ENCODE measurements around the gene ARHGEF16. TPM values are rescaled to one million over a fixed set of nuclear protein-coding genes. Genes with fewer than 3 reads are reported as not detected.

Gene ARHGEF16
- total and polyA plus RNA-seq, 3 experiments from 2014 or later: 0.06 TPM; not detected in 2

DNA sequence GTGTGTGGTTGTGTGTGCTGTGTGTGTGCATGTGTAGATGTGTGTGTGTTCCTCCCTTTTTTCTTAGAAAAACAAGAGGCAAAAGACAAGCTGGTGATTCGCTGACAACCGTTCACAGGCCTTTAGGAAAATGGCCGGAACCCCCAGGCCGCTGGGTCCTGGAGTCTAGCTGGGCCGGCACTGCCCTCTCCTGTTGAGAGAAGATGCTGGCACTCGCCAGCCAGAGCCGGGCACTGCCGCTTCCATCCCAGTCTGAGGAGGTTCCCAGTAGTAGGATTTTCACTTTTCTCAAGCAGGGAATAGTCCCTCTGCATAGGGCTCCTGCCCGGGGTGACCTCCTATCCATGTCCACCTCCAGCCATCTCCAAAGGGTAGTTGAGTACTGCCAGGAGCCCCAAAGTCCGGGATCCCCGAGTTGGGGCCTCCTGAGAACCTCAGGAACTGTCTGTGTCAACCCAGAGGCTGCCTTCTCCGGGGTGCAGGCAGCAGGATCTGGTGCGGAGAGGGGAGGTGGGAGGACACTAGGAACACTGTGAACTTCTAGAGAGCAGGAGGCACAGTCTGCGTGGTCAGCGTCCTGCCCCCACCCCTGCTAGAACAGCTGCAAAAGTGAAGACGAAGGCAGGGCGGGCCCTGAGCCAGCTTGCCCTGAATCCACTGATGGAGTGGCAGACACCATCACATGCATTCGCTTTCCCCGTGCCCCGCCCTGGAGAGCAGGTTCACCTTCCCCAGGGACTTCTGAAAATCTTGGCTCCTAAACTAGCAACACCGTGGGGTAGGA lies 44.1 kb upstream of the ARHGEF16 start:
- Mint-ChIP-seq H3K9me3 (no peaks in the 10 kb centered on the region), H3K27ac (peak overlapping the region in 1 of 8 donors; percentile 68), H3K4me3 (no peak overlapping the region), H3K27me3 (peaks cover 0 to 3% of the 10 kb centered on the region in 2 donors), H3K4me1 (no peaks in the 10 kb centered on the region), H3K36me3 (no peaks in the 10 kb centered on the region)
- no peak for DNase-seq
- CTCF ChIA-PET: no interaction called here
- Histone ChIP-seq H3K4me3 (ENCODE audit: low read length) (no peak overlapping the region), H3K4me1 (ENCODE audit: insufficient read depth, low read length) (no peaks in the 10 kb centered on the region), H3K36me3 (ENCODE audit: insufficient read depth, low read length) (no peaks in the 10 kb centered on the region), H3K9me3 (ENCODE audit: low read length) (no peaks in the 10 kb centered on the region), H3K27me3 (ENCODE audit: insufficient read depth, low read length, poor library complexity, severe bottlenecking) (no peaks in the 10 kb centered on the region), H3K27ac (ENCODE audit: low read depth, low read length) (no peak overlapping the region)
- POLR2A ChIA-PET: no interaction called here

- peaks cover 0 to 4% (median 0%) of the 10 kb centered on the region in 5 donors for H3K9me3 Mint-ChIP-seq
- DNase-seq: no peak
Observed at GRCh38 chr1:3411806-3412205, 42.7 kb upstream of the ARHGEF16 start.

DNA sequence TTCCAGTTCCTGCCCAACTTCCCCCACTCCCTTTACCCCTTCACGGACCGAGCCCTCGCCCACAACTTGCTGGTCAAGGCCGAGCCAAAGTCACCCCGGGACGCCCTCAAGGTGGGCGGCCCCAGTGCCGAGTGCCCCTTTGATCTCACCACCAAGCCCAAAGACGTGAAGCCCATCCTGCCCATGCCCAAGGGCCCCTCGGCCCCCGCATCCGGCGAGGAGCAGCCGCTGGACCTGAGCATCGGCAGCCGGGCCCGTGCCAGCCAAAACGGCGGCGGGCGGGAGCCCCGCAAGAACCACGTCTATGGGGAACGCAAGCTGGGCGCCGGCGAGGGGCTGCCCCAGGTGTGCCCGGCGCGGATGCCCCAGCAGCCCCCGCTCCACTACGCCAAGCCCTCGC lies 42.1 kb upstream of the ARHGEF16 start:
- Histone ChIP-seq H3K36me3 (ENCODE audit: insufficient read depth, low read length) (no peaks in the 10 kb centered on the region), H3K27me3 (ENCODE audit: insufficient read depth, low read length, poor library complexity, severe bottlenecking) (no peaks in the 10 kb centered on the region), H3K4me3 (ENCODE audit: low read length) (no peak overlapping the region), H3K9me3 (ENCODE audit: low read length) (no peaks in the 10 kb centered on the region), H3K4me1 (ENCODE audit: insufficient read depth, low read length) (no peaks in the 10 kb centered on the region), H3K27ac (ENCODE audit: low read depth, low read length) (no peak overlapping the region)
- no peak for DNase-seq
- Mint-ChIP-seq H3K4me1 (no peaks in the 10 kb centered on the region), H3K9me3 (peaks cover 0 to 6% (median under 1%) of the 10 kb centered on the region in 5 donors), H3K27me3 (peaks cover 0 to 3% of the 10 kb centered on the region in 2 donors), H3K27ac (no peak overlapping the region), H3K4me3 (no peak overlapping the region), H3K36me3 (no peaks in the 10 kb centered on the region)
- CTCF ChIA-PET: no interaction called here
- POLR2A ChIA-PET: no interaction called here

More at GRCh38 chr1:3411806-3412205, 42.7 kb upstream of the ARHGEF16 start:
- no peak overlapping the region for H3K4me3 Mint-ChIP-seq
- Histone ChIP-seq H3K27me3 (ENCODE audit: insufficient read depth, low read length, poor library complexity, severe bottlenecking) (no peaks in the 10 kb centered on the region), H3K27ac (ENCODE audit: low read depth, low read length) (no peak overlapping the region), H3K4me3 (ENCODE audit: low read length) (no peak overlapping the region), H3K9me3 (ENCODE audit: low read length) (no peaks in the 10 kb centered on the region), H3K4me1 (ENCODE audit: insufficient read depth, low read length) (no peaks in the 10 kb centered on the region), H3K36me3 (ENCODE audit: insufficient read depth, low read length) (no peaks in the 10 kb centered on the region)
- ChIA-PET POLR2A (no interaction called here), CTCF (no interaction called here)
- H3K27ac Mint-ChIP-seq: no peak overlapping the region
- no peaks in the 10 kb centered on the region for H3K4me1 Mint-ChIP-seq
- H3K27me3 Mint-ChIP-seq: peaks cover 0 to 2% of the 10 kb centered on the region in 2 donors
- no peaks in the 10 kb centered on the region for H3K36me3 Mint-ChIP-seq

DNA sequence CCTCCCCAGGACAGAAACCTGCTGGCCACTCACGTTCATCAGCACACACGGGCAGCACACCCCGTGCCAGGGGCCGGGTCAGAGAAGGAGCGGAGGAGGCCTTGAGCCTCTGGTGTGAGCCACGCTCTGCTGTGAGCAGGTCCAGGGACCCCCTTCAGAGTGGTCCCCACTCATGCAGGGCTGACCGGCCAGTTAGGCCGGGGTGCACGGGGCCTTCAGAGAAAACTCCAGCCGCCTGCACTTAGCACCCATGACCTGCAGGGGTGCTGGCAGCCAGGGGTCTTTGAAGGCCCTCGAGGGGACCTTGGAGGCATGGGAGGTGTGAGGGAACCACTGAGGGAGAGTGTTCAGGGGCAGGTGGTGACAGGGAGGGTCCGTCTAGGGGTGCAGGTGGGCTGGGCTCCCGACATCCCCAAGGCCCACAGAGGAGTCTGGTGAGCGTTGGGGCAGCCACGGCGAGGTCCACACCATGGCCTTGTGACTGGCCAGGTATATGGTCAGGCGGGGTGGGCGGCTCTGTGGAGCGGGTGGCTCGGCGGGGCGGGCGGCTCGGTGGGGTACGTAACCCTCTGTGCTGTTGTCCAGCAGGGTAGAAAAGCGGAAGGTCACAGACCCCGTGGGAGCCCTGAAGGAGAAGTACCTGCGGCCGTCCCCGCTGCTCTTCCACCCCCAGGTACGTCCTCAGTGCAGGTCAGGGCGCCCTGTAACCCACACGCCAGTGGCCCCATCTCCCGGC lies 40.3 kb upstream of the ARHGEF16 start:
- no peaks in the 10 kb centered on the region for H3K36me3 Mint-ChIP-seq
- H3K27ac ChIP-seq (ENCODE audit: low read depth, low read length): no peak overlapping the region
- POLR2A ChIA-PET: no interaction called here
- no peak overlapping the region for H3K4me3 Mint-ChIP-seq
- H3K27ac Mint-ChIP-seq: no peak overlapping the region
- H3K9me3 Mint-ChIP-seq: peaks cover 0 to 6% (median 2%) of the 10 kb centered on the region in 5 donors
- no peaks in the 10 kb centered on the region for H3K9me3 ChIP-seq (ENCODE audit: low read length)
- DNase-seq: no peak
- no peak overlapping the region for H3K4me3 ChIP-seq (ENCODE audit: low read length)
- H3K4me1 Mint-ChIP-seq: no peaks in the 10 kb centered on the region
- no peaks in the 10 kb centered on the region for H3K27me3 ChIP-seq (ENCODE audit: insufficient read depth, low read length, poor library complexity, severe bottlenecking)
- CTCF ChIA-PET: no interaction called here
- H3K4me1 ChIP-seq (ENCODE audit: insufficient read depth, low read length): no peaks in the 10 kb centered on the region
- no peaks in the 10 kb centered on the region for H3K36me3 ChIP-seq (ENCODE audit: insufficient read depth, low read length)
- peaks cover 0 to 3% of the 10 kb centered on the region in 2 donors for H3K27me3 Mint-ChIP-seq

GRCh38 chr1:3415260-3416090 lies 39.0 kb upstream of the ARHGEF16 start:
- Histone ChIP-seq H3K9me3 (ENCODE audit: low read length) (no peaks in the 10 kb centered on the region), H3K4me1 (ENCODE audit: insufficient read depth, low read length) (no peaks in the 10 kb centered on the region), H3K27ac (ENCODE audit: low read depth, low read length) (no peak overlapping the region), H3K4me3 (ENCODE audit: low read length) (no peak overlapping the region), H3K36me3 (ENCODE audit: insufficient read depth, low read length) (no peaks in the 10 kb centered on the region), H3K27me3 (ENCODE audit: insufficient read depth, low read length, poor library complexity, severe bottlenecking) (no peaks in the 10 kb centered on the region)
- POLR2A ChIA-PET: no interaction called here
- Mint-ChIP-seq H3K4me1 (no peaks in the 10 kb centered on the region), H3K36me3 (no peaks in the 10 kb centered on the region), H3K9me3 (peaks cover 0 to 6% (median 2%) of the 10 kb centered on the region in 5 donors), H3K27me3 (peaks cover 2 to 3% of the 10 kb centered on the region in 2 donors), H3K4me3 (no peak overlapping the region), H3K27ac (no peak overlapping the region)
- no peak for DNase-seq
- CTCF ChIA-PET: no interaction called here

DNA sequence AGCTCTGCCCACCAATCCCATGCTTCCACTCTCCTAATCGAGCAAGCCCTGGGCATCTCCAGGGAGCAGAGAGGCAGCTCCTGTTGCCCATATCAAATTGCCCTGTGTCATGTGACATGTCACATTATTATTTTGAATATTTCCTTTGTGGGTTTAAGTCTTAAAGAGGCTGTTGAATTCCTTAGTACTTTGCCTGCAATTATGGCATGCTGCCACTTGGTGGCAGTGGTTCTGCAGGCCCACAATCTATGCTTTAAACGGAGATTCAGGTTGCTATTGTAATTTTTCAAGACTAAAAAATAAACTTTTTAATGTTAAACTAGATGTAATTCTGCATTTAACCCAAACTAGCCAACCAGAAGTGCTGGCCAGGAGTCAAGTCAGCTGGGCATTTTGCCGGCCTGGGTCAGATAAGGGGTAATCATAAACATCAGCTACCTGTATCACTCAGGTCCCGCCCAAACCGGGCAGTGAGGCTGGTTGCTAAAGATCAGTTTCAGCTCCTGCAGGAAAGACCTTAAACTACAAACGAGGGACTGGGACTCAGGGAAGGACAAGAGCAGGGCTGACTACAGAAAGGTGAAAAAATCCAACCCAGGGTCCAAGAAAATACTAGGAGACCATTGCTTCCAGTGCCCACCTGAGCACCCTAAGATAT lies 37.3 kb upstream of the ARHGEF16 start:
- H3K4me3 ChIP-seq (ENCODE audit: low read length): no peak overlapping the region
- H3K36me3 Mint-ChIP-seq: no peaks in the 10 kb centered on the region
- no peak overlapping the region for H3K27ac Mint-ChIP-seq
- H3K4me1 ChIP-seq (ENCODE audit: insufficient read depth, low read length): no peaks in the 10 kb centered on the region
- H3K9me3 ChIP-seq (ENCODE audit: low read length): no peaks in the 10 kb centered on the region
- no peaks in the 10 kb centered on the region for H3K27me3 ChIP-seq (ENCODE audit: insufficient read depth, low read length, poor library complexity, severe bottlenecking)
- peaks cover 0 to 6% (median 2%) of the 10 kb centered on the region in 5 donors for H3K9me3 Mint-ChIP-seq
- H3K36me3 ChIP-seq (ENCODE audit: insufficient read depth, low read length): no peaks in the 10 kb centered on the region
- H3K4me1 Mint-ChIP-seq: no peaks in the 10 kb centered on the region
- CTCF ChIA-PET: no interaction called here
- H3K4me3 Mint-ChIP-seq: no peak overlapping the region
- no peak overlapping the region for H3K27ac ChIP-seq (ENCODE audit: low read depth, low read length)
- DNase-seq: no peak
- H3K27me3 Mint-ChIP-seq: peaks cover 6 to 14% of the 10 kb centered on the region in 2 donors
- POLR2A ChIA-PET: no interaction called here

DNA sequence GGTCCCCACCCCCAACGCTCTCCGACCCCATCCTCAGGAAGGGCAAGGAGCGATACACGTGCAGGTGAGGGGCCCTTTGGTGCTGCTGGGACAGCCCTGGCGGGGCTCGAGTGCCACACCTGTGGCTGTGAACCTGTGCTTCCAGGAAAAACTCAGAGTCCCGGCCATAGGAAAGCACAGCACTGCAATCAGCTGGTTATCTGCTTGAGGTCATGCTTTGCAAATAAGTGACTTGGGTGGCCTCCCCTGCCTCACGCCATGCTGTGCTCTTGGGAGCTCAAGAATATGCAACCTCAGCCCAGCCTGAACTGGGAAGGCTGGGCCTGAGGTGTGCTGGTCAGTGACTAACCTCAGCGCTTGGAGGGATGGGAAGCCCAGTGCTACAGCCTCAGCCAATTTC lies 36.5 kb upstream of the ARHGEF16 start:
- ChIA-PET POLR2A (no interaction called here), CTCF (no interaction called here)
- H3K9me3 Mint-ChIP-seq: peaks cover 0 to 6% (median 2%) of the 10 kb centered on the region in 5 donors

More for the DNA sequence above, 36.5 kb upstream of the ARHGEF16 start:
- Histone ChIP-seq H3K27ac (ENCODE audit: low read depth, low read length) (no peak overlapping the region), H3K9me3 (ENCODE audit: low read length) (no peaks in the 10 kb centered on the region), H3K4me1 (ENCODE audit: insufficient read depth, low read length) (no peaks in the 10 kb centered on the region), H3K36me3 (ENCODE audit: insufficient read depth, low read length) (no peaks in the 10 kb centered on the region), H3K27me3 (ENCODE audit: insufficient read depth, low read length, poor library complexity, severe bottlenecking) (no peaks in the 10 kb centered on the region), H3K4me3 (ENCODE audit: low read length) (no peak overlapping the region)
- Mint-ChIP-seq H3K4me3 (no peak overlapping the region), H3K4me1 (no peaks in the 10 kb centered on the region), H3K27me3 (peaks cover 7 to 15% of the 10 kb centered on the region in 2 donors), H3K36me3 (no peaks in the 10 kb centered on the region), H3K27ac (no peak overlapping the region)
- no peak for DNase-seq

Data from CD8-positive, alpha-beta memory T cell (primary cell).